NCI-H1694 (cell line): ENCODE results near the gene PLOD2.

Experiments
- DNase-seq: peaks from one replicate; lab custom pipeline; 2025; lab: John Stamatoyannopoulos, UW

Gene PLOD2

DNA sequence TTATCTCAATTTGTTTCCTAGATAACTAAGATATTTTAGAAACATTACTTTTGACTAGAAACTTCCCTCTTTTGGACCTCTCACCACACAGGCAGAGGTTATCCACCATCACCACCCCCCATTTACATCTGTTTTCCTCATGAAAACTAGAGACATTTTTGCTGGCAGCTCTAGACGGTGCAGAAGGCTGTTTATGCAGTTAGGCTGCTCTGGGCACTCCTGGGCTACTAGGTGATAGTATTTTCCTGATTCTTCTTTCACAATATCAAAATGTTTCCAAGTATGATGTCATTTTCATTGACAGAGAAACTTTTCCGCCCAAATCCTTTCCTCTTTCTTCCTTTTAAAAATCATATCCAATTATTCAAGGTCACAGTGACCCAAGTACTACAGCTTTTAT lies 67.1 kb downstream of the PLOD2 start:
- DNase-seq, result no peak

DNA sequence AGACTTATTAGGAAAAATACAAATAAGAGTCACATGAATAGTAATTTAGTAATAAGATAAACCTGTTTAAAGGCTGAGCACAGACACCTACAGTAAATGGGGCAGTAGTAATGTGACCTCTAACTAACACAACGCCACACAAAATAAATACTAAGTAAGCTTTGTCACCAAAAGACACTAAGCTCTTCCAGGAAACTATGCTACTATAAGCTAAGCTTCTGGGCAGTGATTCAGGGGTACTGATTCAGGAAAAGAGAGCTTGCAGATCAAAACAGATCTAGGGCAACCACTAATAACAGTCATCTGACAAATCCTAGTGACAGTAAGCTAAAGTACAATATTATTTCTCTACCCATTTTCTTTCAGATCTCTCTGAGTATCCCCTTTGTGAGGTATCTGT lies 68.8 kb downstream of the PLOD2 start:
- no peak for DNase-seq

- DNase-seq, result no peak
Observed at GRCh38 chr3:146091397-146091796, 69.6 kb downstream of the PLOD2 start.

DNA sequence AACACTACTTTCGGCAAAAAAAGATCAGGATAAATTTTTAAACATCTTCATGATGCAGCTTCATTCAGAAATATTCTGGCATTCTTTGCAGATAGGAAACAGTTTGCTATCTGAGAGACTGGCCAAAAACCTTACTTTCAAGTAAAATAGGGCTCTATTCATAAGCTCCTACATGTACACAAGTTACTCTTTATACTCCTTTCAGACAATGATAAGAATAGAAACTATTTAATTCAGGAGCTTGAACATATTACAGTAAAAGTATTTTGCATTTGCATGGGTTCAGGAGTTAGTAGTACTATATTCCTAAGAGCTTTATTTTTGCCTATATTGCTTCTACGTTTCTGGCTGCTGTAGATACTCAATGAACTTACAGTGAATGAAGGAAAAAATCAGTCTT lies 70.5 kb downstream of the PLOD2 start:
- no peak for DNase-seq

GRCh38 chr3:146088840-146089239 lies 72.1 kb downstream of the PLOD2 start:
- DNase-seq, result no peak

GRCh38 chr3:146087116-146087515 lies 73.9 kb downstream of the PLOD2 start:
- DNase-seq, result no peak

DNA sequence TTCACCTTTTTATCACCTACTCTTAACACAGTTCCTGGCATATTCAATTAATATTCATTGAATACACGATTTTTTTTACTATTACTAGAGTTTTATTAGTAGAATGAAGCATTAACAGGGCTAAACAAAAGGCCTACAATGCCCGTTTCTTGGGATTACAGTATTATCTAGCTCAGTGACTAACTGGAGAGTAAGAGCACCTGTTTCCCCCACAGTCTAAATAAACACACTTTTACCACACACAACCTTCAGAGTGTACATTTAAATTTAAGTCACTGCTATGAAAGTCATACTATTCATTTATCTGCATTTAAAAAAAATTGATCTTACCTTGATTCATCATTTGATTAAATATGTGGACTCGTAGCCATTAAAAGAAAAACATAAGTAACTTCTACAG lies 74.8 kb downstream of the PLOD2 start:
- no peak for DNase-seq

- no peak for DNase-seq
Observed at GRCh38 chr3:146085678-146086077, 75.3 kb downstream of the PLOD2 start.

GRCh38 chr3:146080578-146080977 lies 80.4 kb downstream of the PLOD2 start:
- DNase-seq, result no peak

GRCh38 chr3:146078031-146078430 lies 83.0 kb downstream of the PLOD2 start:
- no peak for DNase-seq

DNA sequence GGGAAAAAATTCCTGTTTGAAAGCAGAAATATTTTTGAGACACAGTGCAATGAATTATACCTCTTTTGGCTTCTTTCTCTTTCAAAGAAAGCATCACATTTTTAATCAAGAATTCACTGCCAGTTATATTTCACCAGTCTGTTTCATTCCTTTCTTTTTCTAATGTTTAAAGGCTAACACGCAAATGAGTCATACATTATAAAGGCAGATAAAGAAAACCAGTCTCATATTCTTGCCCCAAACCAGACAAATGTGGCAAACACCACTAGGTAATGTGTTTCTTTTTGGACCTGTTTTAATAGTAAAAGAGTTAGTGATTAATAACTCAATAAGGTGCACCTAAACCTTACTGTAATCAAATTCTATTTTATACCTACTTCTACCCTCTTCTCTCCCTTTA lies 83.8 kb downstream of the PLOD2 start:
- no peak for DNase-seq

DNA sequence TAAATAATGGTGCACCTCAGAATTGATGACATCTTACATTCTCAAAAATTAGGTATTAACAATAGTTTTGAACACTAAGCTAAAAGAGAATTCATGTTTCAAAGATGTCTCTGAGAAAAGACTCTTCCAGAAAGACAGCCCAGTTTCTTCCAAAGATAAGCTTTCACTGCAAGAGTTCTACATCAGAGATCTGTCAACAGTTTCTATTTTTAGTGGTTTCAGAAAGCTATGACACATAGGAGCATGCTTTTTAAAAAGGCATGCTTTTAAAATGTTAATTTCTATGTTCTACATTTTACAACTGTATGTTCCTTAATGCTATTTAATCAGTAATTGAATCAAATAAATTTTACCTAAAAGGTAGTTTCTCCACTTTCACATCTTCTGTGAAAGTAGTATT lies 88.2 kb downstream of the PLOD2 start:
- DNase-seq, result no peak

GRCh38 chr3:146072061-146072460 lies 88.9 kb downstream of the PLOD2 start:
- DNase-seq, result no peak

GRCh38 chr3:146071632-146072031 lies 89.4 kb downstream of the PLOD2 start:
- no peak for DNase-seq

DNA sequence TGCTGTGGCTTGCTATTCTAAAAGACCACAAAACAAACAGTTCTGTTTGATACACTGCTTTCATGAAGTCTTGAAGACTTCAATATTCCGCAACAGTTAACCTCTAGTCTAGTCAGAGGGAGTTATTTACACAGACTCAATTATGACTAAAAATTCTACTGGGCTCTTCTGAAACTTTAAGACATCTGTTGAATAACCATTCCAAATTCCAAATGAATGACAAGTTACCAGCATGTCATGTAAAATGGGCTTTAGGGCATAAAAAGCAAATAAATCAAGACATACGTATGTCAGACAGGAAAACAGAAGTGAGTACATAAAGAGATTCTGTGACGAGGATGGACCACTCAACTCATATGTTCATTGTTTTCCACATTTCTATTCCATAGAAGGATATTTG lies 93.9 kb downstream of the PLOD2 start:
- no peak for DNase-seq

DNA sequence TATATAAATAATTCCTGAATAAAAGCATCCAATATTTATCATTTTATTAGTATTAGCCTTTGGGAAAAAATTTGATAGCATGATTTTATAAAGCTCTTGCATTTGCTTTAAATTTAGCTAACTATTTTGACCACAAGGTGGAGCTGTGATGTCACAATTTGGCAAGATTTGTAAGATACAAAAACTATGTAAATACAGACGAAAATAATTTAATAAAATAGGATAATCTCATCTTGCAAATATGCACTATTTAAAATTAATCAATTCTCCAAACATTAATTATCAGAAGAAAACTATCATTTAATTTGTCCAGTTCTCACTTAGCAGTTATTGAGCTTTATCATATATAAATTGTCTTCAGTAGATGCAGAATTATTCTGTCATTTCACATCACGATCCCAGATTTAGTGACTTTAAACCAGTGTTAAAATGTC lies 95.4 kb downstream of the PLOD2 start:
- peak; percentile 53 for DNase-seq

- no peak for DNase-seq
Observed at GRCh38 chr3:146058241-146058640, 102.7 kb downstream of the PLOD2 start.

- DNase-seq, result no peak
Observed at GRCh38 chr3:146052791-146053310, 108.1 kb downstream of the PLOD2 start.

DNA sequence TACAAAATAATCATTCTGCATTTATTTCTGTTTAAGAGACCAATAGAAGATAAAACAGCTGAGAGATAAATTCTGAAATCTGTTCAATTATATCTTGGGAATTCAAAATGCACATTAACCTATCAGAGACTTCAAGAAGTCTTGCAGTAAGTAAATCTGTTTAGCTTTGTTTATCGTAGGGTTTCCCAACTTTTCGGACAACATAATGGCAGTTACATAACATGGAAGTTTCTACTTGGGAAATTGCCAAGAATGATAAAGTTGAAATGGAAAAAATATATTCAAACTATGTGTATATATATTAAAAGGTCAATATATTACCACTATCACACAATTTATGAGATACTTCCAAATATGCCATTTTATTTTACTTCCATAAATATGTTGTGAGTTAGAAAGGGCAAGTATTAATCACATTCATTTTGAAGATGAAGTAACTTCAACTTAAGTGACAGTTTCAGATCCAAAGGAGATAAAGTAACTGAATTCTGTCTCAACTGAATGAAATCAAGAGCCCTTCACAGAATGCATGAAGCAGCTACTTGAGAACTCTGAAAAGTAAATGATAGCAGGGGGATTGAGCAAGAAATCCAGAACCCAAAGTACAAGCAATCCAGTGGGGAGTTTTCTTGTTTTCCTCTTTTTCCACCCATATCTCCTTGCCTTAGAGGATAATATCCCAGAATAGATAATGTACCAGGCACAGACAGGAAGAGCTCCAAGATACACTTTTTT lies 108.8 kb downstream of the PLOD2 start:
- no peak for DNase-seq

DNA sequence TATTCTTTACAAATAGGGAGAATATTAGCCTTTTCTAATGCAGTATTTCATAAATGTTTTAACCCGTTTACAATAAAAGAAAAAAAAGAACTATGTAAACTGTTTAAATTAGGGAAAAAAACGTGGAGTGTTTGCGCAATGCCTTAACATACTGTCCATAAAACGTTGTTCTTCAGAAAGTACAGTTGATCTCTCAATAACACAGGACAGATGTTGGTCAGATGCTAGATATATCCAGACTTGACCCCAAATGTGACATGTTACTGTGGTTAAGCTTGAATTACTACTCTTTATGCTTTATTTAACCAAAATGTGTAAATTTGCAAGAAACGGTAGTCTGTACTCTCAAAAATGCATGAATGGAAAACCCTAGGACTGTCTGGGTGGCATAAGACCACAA lies 110.3 kb downstream of the PLOD2 start:
- DNase-seq, result no peak

GRCh38 chr3:146047485-146047884 lies 113.5 kb downstream of the PLOD2 start:
- no peak for DNase-seq

- no peak for DNase-seq
Observed at GRCh38 chr3:146044046-146044445, 116.9 kb downstream of the PLOD2 start.

- no peak for DNase-seq
Observed at GRCh38 chr3:146040630-146041029, 120.4 kb downstream of the PLOD2 start.

GRCh38 chr3:146037697-146038096 lies 123.3 kb downstream of the PLOD2 start:
- DNase-seq, result no peak
